SK-N-MC (cell line): ENCODE data around the gene SLC41A3.

Source experiments
- FOXP2 ChIP-seq: optimal IDR thresholded peaks from 2 replicates; pipeline ENCODE3; 2011; ENCODE audit warnings: mild to moderate bottlenecking, moderate library complexity; ENCODE audit not compliant: insufficient read depth; ENCODE audit errors: extremely low read length, control extremely low read depth
- POLR2AphosphoS5 ChIP-seq: IDR thresholded peaks from 2 replicates; pipeline ENCODE4 v1.6.1; 2012; ENCODE audit warnings: mild to moderate bottlenecking, low read depth, low read length, borderline replicate concordance

DNA sequence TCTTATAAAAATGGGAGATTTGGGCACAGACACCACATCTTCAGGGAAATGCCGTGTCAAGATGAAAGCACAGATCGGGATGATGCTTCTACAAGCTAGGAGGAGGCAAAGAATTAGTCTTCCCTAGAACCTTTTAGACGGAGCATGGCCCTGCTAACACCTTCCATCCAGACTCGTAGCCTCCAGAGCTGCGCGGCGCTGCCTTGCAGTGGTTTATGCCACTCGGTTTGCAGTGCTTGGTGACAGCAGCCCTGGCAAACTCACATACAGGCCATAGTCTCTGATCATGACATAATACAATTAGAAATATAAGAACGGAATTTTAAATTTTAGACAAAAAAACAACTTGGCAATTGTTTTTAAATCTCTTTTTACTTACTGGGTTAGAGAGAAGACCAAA is 37.1 kb upstream of the SLC41A3 start:
- TF ChIP-seq FOXP2 (no peak), POLR2AphosphoS5 (no peak)
